ENCODE results near the gene ZNF574.

GRCh38 chr19:42125536-42125935 lies 49.6 kb downstream of the ZNF574 start:
- TF ChIP-seq POLR2A (IDR thresholded peaks at IDR 0.05): no peak
- TF ChIP-seq, protein P1, sequence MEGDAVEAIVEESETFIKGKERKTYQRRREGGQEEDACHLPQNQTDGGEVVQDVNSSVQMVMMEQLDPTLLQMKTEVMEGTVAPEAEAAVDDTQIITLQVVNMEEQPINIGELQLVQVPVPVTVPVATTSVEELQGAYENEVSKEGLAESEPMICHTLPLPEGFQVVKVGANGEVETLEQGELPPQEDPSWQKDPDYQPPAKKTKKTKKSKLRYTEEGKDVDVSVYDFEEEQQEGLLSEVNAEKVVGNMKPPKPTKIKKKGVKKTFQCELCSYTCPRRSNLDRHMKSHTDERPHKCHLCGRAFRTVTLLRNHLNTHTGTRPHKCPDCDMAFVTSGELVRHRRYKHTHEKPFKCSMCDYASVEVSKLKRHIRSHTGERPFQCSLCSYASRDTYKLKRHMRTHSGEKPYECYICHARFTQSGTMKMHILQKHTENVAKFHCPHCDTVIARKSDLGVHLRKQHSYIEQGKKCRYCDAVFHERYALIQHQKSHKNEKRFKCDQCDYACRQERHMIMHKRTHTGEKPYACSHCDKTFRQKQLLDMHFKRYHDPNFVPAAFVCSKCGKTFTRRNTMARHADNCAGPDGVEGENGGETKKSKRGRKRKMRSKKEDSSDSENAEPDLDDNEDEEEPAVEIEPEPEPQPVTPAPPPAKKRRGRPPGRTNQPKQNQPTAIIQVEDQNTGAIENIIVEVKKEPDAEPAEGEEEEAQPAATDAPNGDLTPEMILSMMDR (IDR thresholded peaks at IDR 0.05): no peak

Measured in adrenal gland (tissue), 5 donors.